ENCODE measurements around the gene LGR6.
"Not testable (repeated sequence)": the region's sequence is repeated elsewhere in the genome, so short reads cannot be mapped to it uniquely, and the experiment has no call there.

The LGR6 gene

DNA sequence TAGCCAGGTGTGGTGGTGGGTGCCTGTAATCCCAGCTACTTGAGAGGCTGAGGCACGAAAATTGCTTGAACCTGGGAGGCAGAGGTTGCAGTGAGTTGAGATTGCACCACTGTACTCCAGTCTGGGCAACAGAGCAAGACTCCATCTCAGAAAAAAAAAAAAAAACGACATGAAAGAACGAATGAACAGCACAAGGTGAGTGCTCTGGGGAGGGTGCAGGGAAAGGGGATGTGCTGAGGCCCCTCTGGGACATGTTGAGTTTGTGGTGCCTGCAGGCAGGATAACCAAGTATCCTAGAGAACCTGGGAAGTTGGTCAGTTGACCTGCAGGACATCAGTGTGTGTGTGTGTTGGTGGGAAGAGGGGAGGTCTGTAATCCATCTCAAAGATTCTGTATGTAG lies 46.6 kb downstream of the LGR6 start:
- DNase-seq (ENCODE audit: low read depth), result not testable (repeated sequence)

DNA sequence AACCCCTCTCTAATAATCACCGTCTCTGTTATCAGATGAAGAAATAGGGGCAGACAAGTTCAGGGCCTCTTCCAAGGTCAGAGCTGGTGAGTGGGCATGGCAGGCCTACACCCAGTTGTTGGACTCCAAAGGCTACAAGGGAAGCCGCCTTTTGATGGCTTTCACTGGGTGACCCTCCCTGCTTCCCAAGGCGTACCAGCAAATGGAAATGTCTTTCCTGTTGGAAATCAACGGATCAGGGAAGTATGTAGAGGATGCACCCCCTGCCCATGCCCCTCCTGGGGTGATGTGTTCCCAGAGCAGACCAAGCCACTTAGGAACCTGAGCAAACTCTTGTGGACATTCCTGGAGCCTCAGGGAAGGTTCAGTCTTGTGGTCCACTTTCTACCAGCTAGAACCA lies 47.4 kb downstream of the LGR6 start:
- DNase-seq (ENCODE audit: low read depth), result no peak

DNA sequence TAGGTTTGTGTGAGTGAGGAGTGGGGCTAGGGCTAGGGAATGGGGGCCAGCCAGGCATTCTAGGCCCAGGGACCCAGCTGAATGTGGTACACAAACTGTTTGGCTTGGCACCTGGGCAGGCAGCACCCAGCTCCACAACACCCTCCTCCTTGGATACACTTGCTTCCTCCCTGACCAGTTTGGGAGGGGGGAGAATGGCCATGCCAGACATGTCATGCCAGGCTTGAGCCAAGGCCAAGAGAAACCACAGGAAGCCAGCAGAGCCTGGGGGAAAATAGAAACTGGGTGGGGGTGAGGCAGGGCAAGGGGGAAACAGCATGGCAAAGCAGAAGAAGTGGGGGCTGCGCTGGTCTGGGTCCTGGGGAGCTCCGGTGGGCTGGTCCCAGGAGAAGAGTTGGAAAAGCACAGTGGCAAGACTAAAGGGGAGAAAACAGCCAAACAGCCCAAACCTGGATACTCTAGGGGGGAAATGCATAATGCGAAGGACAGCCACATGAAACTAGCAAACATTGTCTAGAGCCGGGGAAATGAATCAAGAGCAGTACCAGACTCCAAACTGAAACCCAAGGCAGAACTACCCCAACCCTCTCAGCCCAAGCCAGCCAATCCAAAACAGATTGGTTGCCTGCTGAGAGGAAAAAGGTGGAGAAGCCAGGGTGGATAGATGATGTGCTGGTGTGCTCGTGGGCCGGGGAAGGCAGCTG lies 47.9 kb downstream of the LGR6 start:
- no peak for DNase-seq (ENCODE audit: low read depth)

DNA sequence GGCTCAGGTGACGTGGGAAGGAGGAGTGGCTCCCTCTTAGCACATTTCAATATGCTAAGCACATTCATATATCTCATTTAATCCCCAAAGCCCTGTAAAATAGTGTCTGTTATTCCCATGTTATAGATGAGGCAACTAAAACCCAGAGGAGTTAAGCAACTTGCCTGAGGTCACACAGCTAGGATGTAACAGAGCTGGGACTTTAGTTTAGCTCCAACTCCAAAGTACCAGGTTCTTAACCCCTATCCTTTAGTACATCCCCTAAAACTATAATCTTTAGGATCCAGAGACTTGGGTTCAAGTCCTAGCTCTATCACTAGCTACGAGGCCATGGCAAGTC lies 48.5 kb downstream of the LGR6 start:
- DNase-seq (ENCODE audit: low read depth), result no peak

DNA sequence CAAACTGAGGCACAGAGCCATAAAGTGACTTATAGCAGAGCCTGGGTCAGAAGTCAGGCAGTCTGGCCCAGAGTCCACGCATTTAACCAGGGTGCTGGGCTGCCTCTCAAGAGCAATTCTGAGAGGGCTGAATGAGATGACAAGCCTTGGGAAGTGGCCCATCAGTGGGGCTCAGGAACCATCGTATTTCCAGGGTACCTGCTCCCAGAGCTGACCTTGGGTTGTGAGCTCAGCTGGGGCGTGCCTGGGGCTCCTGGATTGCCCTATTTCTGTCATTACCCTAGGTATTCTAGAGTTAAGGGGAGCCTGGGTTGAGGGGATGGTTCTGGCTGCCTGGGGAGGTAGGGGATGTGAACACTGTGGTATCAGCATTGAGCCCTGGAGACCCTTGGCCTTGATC lies 49.4 kb downstream of the LGR6 start:
- DNase-seq (ENCODE audit: low read depth), result no peak

DNA sequence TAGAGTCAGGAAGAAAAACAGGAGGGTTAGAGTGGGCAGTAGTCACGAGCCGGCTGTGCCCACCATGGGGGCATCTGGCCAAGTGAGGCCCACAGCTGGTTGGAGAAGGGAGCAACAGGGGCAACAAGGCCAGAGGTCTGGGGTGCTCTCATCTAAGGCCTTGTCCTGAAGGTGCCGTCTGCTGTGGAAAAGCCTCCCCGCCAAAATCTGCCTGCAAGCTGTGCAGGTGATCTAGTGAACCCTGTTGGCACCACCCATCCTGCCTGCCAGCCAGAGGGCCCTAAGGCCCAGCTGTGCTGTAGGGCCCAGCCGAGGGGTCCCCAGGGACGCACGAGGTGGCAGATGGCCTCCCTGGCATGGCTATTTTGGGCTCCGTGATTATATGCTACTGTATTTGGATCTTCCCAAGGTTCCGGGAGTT lies 51.3 kb downstream of the LGR6 start:
- no peak for DNase-seq (ENCODE audit: low read depth)

DNA sequence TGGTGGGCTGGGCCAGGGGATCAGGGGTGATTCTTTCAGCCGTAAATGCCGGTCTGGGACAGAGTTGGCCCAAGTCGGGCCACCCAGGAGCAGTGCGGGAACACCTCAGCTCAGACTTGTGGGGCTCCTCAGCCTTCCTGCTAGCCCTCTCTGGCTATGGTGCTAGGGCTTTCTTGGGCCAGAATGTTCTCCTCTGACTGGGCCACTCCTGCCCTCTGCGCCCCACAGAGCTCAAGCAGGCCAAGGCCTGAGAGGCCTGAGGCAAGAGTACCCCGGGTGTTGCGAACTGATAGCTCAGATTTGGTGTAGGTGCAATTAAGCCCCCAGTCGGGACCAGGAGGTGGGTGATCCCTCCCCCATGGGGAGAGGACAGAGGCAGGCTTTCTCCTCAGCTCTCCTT lies 51.8 kb downstream of the LGR6 start:
- DNase-seq (ENCODE audit: low read depth), result no peak

DNA sequence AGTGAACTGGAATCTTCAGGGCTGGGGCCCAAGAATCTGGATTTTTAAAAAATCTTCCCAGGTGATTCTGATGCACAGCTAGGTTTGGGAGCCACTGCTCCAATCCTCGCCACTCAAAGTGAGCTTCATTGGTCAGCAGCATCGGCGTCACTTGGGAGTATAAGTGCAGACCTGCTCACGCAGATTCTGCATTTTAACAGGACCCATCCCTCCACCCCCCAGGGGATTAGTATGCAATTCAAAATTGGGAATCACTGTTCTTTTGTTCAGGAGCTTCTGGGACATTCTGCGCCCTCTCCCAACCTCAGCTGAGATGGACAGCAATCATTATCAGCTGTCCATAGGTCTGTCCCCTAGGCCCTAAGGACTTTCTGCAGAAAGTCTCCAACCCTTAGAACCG lies 53.5 kb downstream of the LGR6 start:
- no peak for DNase-seq (ENCODE audit: low read depth)

DNA sequence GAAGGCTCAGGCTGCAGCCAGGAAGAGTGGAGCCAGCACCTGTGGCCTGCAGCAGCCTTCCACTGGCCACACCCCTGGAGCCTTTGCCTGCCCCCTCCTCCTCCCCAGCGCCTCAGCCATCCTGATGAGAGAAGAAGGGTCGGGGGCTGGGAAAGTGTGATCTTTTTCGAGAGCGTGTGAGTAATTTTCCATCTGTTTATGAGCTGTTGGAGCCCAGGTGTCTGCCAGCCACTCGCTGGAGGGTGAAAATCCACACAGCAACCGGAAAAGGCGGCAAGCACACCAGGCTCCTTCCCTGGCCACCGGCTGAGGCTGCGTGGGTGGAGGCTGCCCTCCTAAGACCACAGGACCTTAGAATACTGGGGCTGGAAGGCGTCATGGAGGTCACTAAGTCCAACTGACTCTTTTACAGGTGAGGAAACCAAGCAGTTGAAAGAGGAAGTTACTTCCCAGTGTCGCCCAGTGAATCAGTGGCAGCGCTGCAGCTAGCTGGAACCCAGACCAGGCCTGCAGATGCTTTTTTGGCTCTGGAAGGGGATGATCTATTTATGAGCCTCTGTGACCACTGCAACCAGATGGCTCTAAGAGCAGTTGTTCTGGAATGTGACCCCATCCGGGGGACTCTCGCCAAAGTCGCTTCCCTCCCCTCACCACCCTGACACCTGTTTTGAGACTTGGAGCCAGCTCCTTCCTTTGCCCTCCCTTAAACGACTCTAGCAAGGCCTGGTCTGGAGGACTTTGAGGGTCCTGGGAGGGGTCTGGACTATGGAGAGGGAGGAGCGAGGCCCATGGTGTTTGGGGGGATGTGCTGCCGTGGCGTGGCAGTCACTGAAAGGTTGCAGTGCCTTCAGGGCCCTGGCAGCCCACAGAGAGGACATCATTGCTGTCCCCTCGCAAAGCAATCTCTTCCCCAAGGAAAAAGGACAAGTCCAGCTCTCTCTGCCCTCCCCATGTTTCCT lies 54.5 kb downstream of the LGR6 start:
- no peak for DNase-seq (ENCODE audit: low read depth)

DNA sequence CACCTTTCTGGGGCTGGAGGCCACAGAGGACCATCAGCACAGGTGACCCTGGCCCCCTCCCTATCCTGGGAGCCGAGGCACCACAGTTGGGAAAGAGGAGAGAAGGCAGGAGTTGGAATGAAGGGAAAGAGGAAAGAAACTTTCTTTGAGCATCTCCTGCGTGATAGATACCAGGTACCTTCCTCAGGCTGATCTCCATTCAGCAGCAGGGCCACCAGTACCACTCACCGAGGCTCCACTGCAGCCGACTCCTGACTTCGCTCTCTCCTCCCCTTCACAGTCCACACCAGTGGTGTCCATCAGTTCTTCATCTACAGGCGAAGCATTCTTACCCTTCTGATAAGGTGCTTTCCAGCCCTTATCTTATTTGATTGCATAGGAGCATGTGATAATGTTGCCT lies 55.3 kb downstream of the LGR6 start:
- DNase-seq (ENCODE audit: low read depth), result no peak

DNA sequence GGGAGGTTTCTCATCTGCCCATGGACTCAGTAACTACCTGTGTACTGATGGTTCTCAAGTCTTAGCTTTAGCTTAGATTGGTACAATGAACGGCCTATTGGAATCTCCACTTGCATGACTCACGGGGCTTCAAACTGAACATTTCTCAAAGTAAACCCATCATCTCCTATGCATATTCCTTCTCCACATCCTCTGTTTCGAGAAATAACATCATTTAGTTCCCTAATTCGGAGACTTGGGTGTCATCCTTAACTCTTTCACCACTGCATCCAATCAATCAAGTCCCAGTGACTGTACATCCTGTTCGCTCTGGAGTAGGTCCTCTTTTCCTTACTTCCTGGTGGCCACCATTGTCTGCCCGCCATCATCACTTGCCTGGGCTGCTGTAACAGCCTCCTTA lies 55.8 kb downstream of the LGR6 start:
- DNase-seq (ENCODE audit: low read depth), result no peak

DNA sequence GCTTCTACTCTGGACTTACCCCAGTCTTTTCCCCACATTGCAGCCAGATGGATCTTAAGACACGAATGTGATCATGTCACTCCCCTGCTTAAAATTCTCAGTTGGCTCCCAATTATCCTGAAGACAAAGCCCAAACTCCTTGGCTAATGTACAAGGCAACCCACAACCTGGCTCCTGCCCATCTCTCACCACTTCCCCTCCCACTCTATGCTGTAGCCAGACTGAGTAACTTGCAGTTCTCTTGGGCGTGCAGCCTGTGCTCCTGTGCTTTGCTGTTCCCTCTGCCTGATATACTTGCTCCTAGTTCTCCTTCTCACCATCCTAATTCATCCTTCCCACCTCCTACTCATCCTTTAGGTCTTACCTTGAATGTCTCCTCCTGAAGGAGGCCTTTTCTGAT lies 56.2 kb downstream of the LGR6 start:
- no peak for DNase-seq (ENCODE audit: low read depth)

DNA sequence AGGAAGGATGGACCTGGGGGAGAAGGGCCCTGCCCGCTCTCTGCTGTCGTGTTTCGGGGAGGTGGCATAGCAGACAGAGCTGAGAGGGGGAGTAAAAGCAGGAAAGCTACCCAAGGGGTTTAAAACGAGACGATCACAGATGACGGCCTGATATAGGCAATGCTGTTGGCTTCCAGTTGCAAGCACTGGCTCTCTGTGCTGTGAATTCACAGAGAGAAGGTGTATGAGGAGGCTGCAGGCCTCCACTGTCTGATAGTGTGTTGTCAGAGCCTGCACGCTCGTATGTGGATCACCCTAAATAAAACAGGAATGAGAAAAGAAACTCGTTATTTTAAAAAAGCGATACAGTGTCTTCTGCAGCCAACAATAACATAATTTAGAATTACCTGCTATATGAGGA lies 57.4 kb downstream of the LGR6 start:
- DNase-seq (ENCODE audit: low read depth), result no peak

DNA sequence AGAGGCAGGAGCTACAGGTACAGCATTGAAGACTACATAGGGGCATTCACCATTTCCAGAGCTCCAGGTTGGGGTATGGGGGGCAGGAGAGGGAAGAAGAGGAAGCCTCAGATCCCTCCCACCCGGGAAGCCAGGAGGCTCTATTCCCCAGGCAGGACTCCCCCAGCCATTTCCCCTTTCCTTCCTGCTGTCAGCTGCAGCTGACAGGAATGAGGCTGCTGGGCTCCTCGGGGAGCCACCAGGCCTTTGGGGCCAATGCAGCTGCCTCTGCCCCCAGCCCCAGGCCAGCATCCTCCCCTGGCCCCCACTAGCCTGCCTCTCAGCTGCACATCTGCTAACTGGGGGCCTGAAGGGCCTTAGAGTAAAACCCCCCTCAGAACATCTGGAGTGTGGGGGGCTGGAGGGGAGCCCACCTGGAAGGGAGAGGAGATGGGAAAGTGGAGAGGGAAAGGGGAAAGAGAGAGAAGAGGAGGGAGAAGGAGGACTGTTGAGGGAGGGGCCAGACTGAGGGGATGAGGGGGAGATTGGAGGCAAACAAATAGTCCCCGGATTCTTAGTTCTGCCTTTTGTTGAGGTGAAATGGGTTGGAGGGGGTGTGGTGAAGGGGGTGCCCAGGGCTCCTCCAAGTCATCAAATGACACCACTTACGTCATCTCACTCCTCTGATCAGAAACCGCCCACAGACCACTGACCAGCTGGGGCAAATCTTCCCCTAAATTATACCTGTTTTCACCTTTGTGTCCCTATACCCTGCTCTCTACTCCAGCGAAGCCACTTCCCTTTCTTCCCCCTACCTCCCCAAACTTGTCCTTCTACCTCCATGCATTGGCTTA lies 58.0 kb downstream of the LGR6 start:
- no peak for DNase-seq (ENCODE audit: low read depth)

DNA sequence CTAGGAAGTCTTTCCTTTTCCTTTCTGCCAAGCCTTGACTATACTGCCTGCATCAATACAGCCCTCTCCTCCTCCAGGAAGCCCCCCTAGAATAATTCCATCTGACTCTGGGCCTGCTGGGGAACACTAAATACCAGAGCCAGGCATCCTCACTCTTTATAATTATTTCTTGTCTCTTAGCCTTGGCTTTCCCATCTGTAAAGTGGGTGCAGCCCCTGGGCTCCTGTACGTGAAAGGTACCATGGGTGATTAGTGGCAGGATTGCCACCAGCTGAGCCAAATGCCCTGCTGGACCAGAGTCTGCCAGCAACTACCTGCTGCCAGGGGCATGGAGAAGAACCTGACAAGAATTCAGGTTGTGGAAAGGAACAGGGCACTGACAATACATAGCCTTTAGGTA lies 58.7 kb downstream of the LGR6 start:
- DNase-seq (ENCODE audit: low read depth), result no peak

DNA sequence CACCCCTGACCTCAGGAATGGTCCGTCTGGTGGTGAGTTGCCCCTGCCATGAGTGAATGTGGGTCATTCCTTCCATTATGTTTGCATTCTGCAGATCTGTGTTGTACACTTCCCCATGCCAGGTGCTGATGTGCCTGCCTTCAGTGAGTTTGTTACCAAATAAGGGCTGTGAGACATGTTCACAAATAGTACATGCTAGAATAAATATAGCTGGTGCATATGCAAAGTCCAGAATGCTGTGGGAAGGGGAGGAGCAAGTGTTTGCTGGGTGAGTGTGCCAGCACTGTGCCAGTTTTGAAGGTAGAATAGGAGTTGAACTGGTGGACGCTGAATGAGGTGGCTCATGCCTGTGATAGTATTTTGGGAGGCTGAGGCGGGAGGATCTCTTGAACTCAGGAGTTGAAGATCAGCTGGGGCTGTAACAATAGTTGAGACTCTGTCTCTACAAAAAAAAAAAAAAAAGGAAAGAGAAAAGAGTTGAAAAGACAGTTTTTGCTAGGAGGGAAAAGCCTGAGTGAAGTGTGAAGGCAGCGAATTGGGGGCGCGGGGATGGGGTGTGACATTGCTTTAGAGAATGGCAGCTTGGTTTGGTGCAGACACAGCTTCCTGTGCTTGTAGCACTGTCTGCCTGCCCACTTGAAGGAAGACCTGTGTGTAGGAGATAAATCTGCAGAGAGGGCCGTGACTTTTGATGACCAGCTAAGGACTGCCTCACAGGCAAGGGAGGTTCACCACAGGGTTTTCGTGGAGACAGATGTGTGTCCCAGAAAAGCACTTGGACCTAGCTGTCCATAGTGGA lies 61.1 kb downstream of the LGR6 start:
- DNase-seq (ENCODE audit: low read depth), result no peak

DNA sequence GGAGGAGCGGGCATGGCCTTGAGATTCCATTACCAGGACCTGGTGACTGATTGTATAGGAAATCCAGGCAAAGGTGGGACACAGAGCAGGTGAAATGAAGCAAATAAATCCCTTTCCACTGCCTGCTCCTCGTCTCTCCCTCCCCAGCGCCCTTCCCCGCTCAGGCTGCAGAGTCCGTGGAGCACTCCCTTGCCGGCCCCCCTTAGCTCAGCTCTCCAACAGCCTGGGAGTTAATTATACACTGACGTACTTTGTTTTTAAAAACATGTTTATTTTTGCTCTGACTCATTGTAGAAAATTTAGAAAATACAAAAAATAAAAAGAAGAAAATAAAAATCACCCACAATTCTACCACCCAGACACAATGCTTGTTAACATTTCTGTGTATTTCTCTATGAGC lies 61.7 kb downstream of the LGR6 start:
- DNase-seq (ENCODE audit: low read depth), result no peak

DNA sequence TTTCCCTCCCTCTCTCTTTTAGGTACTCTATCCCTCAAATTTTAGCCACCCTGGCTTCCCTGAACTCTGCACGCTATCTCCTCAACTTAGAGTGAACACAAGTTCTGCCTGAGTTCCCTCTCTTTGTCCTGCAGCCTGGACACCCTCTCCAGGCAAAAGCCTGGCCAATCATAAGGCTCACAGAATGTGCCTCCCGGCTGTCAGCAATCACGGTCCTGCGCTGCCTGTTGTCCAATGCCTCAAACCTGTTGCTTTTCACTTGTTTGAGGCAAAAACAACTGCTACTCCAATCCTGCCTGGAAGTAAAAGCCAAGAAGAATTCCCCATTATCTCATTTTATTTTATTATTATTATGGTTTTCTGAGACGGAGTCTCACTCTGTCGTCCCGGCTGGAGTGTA lies 66.1 kb downstream of the LGR6 start:
- DNase-seq (ENCODE audit: low read depth), result no peak

DNA sequence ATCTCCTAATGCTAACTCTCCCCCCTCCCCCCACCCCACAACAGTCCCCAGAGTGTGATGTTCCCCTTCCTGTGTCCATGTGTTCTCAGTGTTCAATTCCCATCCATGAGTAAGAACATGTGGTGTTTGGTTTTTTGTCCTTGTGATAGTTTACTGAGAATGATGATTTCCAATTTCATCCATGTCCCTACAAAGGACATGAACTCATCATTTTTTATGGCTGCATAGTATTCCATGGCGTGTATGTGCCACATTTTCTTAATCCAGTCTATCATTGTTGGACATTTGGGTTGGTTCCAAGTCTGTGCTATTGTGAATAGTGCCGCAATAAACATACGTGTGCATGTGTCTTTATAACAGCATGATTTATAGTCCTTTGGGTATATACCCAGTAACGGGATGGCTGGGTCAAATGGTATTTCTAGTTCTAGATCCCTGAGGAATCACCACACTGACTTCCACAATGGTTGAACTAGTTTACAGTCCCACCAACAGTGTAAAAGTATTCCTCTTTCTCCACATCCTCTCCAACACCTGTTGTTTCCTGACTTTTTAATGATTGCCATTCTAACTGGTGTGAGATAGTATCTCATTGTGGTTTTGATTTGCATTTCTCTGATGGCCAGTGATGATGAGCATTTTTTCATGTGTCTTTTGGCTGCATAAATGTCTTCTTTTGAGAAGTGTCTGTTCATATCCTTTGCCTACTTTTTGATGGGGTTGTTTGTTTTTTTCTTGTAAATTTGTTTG lies 67.8 kb downstream of the LGR6 start:
- not testable (repeated sequence) for DNase-seq (ENCODE audit: low read depth)

DNA sequence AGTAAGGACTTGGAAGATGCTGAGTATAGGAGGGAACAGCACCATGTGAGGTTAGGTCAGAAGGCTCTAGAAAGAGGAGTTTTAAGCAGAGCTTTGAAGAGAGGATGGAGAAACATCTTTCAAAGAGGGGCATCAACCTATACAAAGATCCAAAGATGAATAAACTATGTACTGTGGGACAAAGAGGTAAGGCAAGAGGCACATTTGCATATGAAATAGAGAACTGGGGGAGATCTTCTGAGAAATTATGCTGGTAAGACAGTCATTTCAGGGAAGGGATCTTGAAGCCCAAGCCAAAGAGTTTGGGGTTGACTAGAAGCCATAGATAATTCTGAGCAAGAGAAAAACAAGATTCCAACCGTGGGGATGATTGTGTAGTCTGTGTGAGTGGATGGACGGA lies 70.0 kb downstream of the LGR6 start:
- no peak for DNase-seq (ENCODE audit: low read depth)

DNA sequence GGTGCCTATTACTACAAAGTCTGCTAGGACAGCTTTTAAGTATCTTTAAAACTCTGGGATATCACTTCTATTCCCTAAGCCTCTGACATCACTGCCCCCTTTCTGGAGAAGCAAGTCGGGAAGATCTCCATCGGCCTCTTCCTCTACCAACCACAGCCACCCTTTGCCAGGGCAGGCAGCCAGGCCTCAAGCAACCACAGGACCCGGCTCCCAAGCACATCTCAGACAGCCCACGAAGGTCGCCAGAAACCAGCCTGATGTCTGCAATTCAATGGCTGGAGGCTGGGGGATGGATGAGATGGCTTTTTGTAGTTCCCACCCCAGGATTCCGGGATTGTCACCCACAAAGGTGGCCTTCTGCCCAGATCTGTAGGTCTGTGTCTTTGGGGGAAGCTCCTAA lies 70.7 kb downstream of the LGR6 start:
- DNase-seq (ENCODE audit: low read depth), result no peak
